ENCODE results near the gene HINT1.

HINT1 gene

DNA sequence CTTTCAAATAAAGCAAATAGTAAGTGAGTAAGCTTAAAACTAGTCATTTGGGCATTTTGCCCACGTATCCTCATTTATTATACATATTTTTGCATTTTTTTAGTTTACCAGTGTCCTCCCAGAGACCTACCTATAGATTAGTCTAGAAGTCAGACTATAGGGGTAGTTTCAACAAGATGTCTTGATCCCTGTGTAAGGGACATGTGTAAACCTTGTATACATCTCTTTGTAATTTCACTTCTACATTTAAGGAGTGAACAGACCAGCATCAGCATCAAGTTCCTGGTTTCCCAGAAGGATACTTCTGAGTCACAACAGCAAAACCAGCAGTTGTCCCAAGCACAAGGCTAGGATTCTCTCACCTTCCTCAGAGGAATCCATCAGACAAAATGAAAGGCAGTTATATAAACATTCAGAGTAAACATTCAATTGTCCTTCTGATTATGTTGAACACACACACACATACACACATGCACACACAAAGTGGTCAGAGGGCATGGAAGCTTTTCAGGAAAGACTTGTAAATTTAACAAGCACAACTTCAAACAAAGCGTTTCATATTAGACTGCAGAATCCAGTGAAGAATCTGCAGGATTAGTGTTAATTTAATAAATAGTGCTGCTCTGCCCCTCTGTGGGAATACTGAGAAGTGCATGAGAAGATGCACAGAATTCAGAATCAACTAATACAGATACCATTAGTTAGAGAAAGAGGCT, 55.4 kb downstream of the HINT1 start:
- DNase-seq (ENCODE audit: low spot score): peak; percentile 61
